IMR-90 (cell line): ENCODE results near the gene RMND1. TPM values are rescaled to one million over a fixed set of nuclear protein-coding genes. Genes with fewer than 3 reads are reported as not detected.

ENCODE experiments used
- ATAC-seq: fragments of 200-7000 bp; cut with Tn5 transposase; 2 replicates; pipeline ENCODE4 v1.9.1; 2020; ENCODE audit warnings: low read depth, mild to moderate bottlenecking, moderate library complexity
- BruUV-seq: library from RNA; stranded (reverse); fragments of 400-500 nt; replicated peaks from 2 replicates; lab custom pipeline; 2021; lab: Mats Ljungman, UMichigan
- CTCF ChIA-PET: fragments of 300-600 bp; formaldehyde crosslinking; extraction: SDS; loops from one replicate; lab custom pipeline; 2021; ENCODE audit warnings: antibody characterized with exemption; lab: Yijun Ruan, JAX
- POLR2A ChIA-PET: fragments of 300-600 bp; sonication (Branson Sonifier 250); formaldehyde crosslinking; loops from one replicate; lab custom pipeline; 2022; ENCODE audit warnings: antibody characterized with exemption; ENCODE audit not compliant: unreplicated experiment; lab: Charles Lee
- DNase-seq: peaks from one replicate; pipeline ENCODE4 v3.0.0; 2013
- H2AFZ ChIP-seq: replicated peaks from 2 replicates; pipeline ENCODE3; 2013; ENCODE audit warnings: low read length, mild to moderate bottlenecking; ENCODE audit not compliant: poor library complexity
- H2AK5ac ChIP-seq: 2 replicates; pipeline ENCODE4 v1.6.1; 2013; ENCODE audit warnings: low read depth, low read length, inconsistent platforms
- H2AK9ac ChIP-seq: replicated peaks from 2 replicates; pipeline ENCODE3; 2013; ENCODE audit warnings: mild to moderate bottlenecking, low read depth, low read length, moderate library complexity; ENCODE audit not compliant: poor library complexity
- H2BK120ac ChIP-seq: 2 replicates; pipeline ENCODE4 v1.6.1; 2013; ENCODE audit warnings: low read depth, low read length, inconsistent platforms
- H2BK15ac ChIP-seq: 3 replicates; pipeline ENCODE4 v1.6.1; 2013; ENCODE audit warnings: low read depth, low read length, inconsistent platforms
- H2BK20ac ChIP-seq: 2 replicates; pipeline ENCODE4 v1.6.1; 2013; ENCODE audit warnings: low read depth, mild to moderate bottlenecking, inconsistent platforms, low read length, moderate library complexity
- H2BK5ac ChIP-seq: 2 replicates; pipeline ENCODE4 v1.6.1; 2013; ENCODE audit warnings: mild to moderate bottlenecking, low read depth, low read length, inconsistent platforms; ENCODE audit not compliant: poor library complexity, severe bottlenecking
- H3K14ac ChIP-seq: replicated peaks from 2 replicates; pipeline ENCODE4 v1.6.1; 2013; ENCODE audit warnings: low read depth, low read length, inconsistent platforms
- H3K18ac ChIP-seq: 2 replicates; pipeline ENCODE4 v1.6.1; 2013; ENCODE audit warnings: low read depth, low read length, control low read depth
- H3K23ac ChIP-seq: 2 replicates; pipeline ENCODE4 v1.6.1; 2013; ENCODE audit warnings: low read depth, low read length, inconsistent platforms
- H3K27ac ChIP-seq: 2 replicates; pipeline ENCODE4 v1.5.1; 2013; ENCODE audit warnings: mild to moderate bottlenecking, control low read depth, low read length; ENCODE audit not compliant: insufficient read depth
- H3K27me3 ChIP-seq: 2 replicates; pipeline ENCODE4 v1.6.1; 2013; ENCODE audit warnings: low read length; ENCODE audit not compliant: control insufficient read depth, insufficient read depth
- H3K36me3 ChIP-seq: 2 replicates; pipeline ENCODE4 v1.6.1; 2013; ENCODE audit warnings: low read length, mixed read lengths; ENCODE audit not compliant: control insufficient read depth, insufficient read depth
- H3K4ac ChIP-seq: 2 replicates; pipeline ENCODE4 v1.6.1; 2013; ENCODE audit warnings: low read depth, low read length, inconsistent platforms
- H3K4me1 ChIP-seq: 2 replicates; pipeline ENCODE4 v1.6.1; 2013; ENCODE audit warnings: low read length, mixed read lengths; ENCODE audit not compliant: control insufficient read depth, insufficient read depth
- H3K4me2 ChIP-seq: 2 replicates; pipeline ENCODE4 v1.6.1; 2013; ENCODE audit warnings: low read depth, mild to moderate bottlenecking, control low read depth, low read length, moderate library complexity
- H3K4me3 ChIP-seq: 2 replicates; pipeline ENCODE4 v1.5.1; 2013; ENCODE audit warnings: low read depth, mild to moderate bottlenecking, control low read depth, low read length, moderate library complexity; ENCODE audit not compliant: insufficient read depth
- H3K56ac ChIP-seq: 2 replicates; pipeline ENCODE4 v1.6.1; 2013; ENCODE audit warnings: low read length, inconsistent platforms; ENCODE audit not compliant: insufficient read depth; ENCODE audit errors: extremely low read depth
- H3K79me1 ChIP-seq, 2 experiments: 2 replicates each; pipeline ENCODE4 v1.6.1; 2013; ENCODE audit warnings: low read length in 2 of 2, inconsistent platforms in 1 of 2, low read depth in 1 of 2
- H3K9ac ChIP-seq: 2 replicates; pipeline ENCODE4 v1.6.1; 2013; ENCODE audit warnings: low read depth, low read length, control low read depth
- H3K9me1 ChIP-seq: 2 replicates; pipeline ENCODE4 v1.6.1; 2013; ENCODE audit warnings: low read length, inconsistent platforms; ENCODE audit not compliant: insufficient read depth
- H3K9me3 ChIP-seq: 2 replicates; pipeline ENCODE4 v1.6.1; 2013; ENCODE audit warnings: low read length; ENCODE audit not compliant: control insufficient read depth, insufficient read depth
- H4K20me1 ChIP-seq: 2 replicates; pipeline ENCODE4 v1.6.1; 2013; ENCODE audit warnings: low read length, inconsistent platforms; ENCODE audit not compliant: insufficient read depth
- H4K5ac ChIP-seq: 2 replicates; pipeline ENCODE4 v1.6.1; 2013; ENCODE audit warnings: mild to moderate bottlenecking, low read depth, low read length, control low read depth
- H4K8ac ChIP-seq, 2 experiments: 2 replicates each; pipeline ENCODE4 v1.6.1; 2013; ENCODE audit warnings: low read depth in 2 of 2, low read length in 2 of 2, control low read depth in 1 of 2, inconsistent platforms in 1 of 2
- H4K91ac ChIP-seq: 2 replicates; pipeline ENCODE4 v1.6.1; 2013; ENCODE audit warnings: low read depth, low read length, inconsistent platforms; ENCODE audit not compliant: insufficient read depth
- MAZ ChIP-seq: IDR thresholded peaks from 2 replicates; pipeline ENCODE4 v1.6.1; 2012; ENCODE audit warnings: low read depth, mild to moderate bottlenecking, low read length, improper control_type of control experiment, moderate library complexity, borderline replicate concordance
- MXI1 ChIP-seq: IDR thresholded peaks from 2 replicates; pipeline ENCODE4 v1.6.1; 2012; ENCODE audit warnings: low read depth, mild to moderate bottlenecking, low read length, moderate library complexity, borderline replicate concordance
- WGBS, 2 experiments: methylation state at CpG; one replicate each; pipeline versions ENCODE4 v1.1.5 to v1.1.7; 2013; ENCODE audit warnings: missing lambda C conversion rate in 2 of 2; ENCODE audit not compliant: insufficient read length in 1 of 2; ENCODE audit errors: extremely low coverage in 2 of 2; 5-methylcytosine and 5-hydroxymethylcytosine counted together
- dilution Hi-C: fragments of 300-500 bp; cut with HindIII; formaldehyde crosslinking; loops from one replicate; pipeline ENCODE4 v1.14.3; 2018; ENCODE audit warnings: low sequenced_read_pairs; ENCODE audit not compliant: unreplicated experiment
- in situ Hi-C: fragments of 300-500 bp; cut with MboI; formaldehyde crosslinking; loops from 3 replicates; pipeline ENCODE4 v1.14.3; 2019; ENCODE audit warnings: low sequenced_read_pairs, inconsistent platforms, mixed read lengths
- intact Hi-C: fragments of 100-400 bp; cut with micrococcal nuclease; formaldehyde crosslinking; loops from 2 replicates; pipeline ENCODE4 v1.10.0; 2022
- polyA plus RNA-seq, 3 experiments: library from polyadenylated mRNA; depleted of rRNA; stranded (reverse); fragments of >200 nt; gene quantifications; 2 replicates each; pipeline ENCODE4 v1.2.3, GENCODE V29; 2012; ENCODE audit warnings: low replicate concordance in 1 of 3
- total RNA-seq: library from RNA; depleted of rRNA; stranded (reverse); fragments of >200 nt; gene quantifications from 2 replicates; pipeline ENCODE4 v1.2.3, GENCODE V29; 2012
- TF ChIP-seq, protein P1 (sequence below): fragments of 150-350 bp; IDR thresholded peaks from 2 replicates; pipeline ENCODE4 v1.6.1; 2016; ENCODE audit warnings: low read depth, mild to moderate bottlenecking, low read length, moderate library complexity, borderline replicate concordance

RMND1 gene
- total and polyA plus RNA-seq, 2 of the 4 experiments (the other 2 are of a cell fraction) = 13.1 to 24.6 TPM

- Histone ChIP-seq H3K56ac (peak overlapping the region; percentile 50), H3K4me2 (peak overlapping the region; percentile 20), H3K23ac (peak overlapping the region; percentile 82; the same call in 1 of the 2 replicates), H4K5ac (peak overlapping the region; percentile 1), H3K27me3 (no peaks in the 10 kb centered on the region), H3K4me3 (no peak overlapping the region), H3K79me1 (peaks cover 26 to 57% of the 10 kb centered on the region in 2 experiments), H2BK120ac (peak overlapping the region; percentile 77), H2AK5ac (0 out of 2 replicates have a peak overlapping the region, but pooled peaks have one; percentile 51), H3K27ac (peak overlapping the region; percentile 70; the same call in 1 of the 2 replicates), H2AK9ac (peak overlapping the region; percentile 58), H2AFZ (peak overlapping the region; percentile 57), H3K4ac (peak overlapping the region; percentile 88), H2BK5ac (peak overlapping the region; percentile 76), H3K9me3 (no peaks in the 10 kb centered on the region), H3K36me3 (no peaks in the 10 kb centered on the region), H3K9ac (no peak overlapping the region; the same call in 1 of the 2 replicates), H4K91ac (peak overlapping the region; percentile 43; the same call in 1 of the 2 replicates), H3K14ac (peak overlapping the region; percentile 89), H4K20me1 (peaks cover 8% of the 10 kb centered on the region), H2BK20ac (peak overlapping the region; percentile 38; the same call in 1 of the 2 replicates), H4K8ac (peak overlapping the region in 1 of 2 experiments; percentile 90), H3K4me1 (peaks cover 7% of the 10 kb centered on the region), H3K9me1 (0 out of 2 replicates have a peak, but pooled peaks cover 9% of the 10 kb centered on the region), H2BK15ac (peak overlapping the region; percentile 38; the same call in 1 of the 3 replicates), H3K18ac (no peak overlapping the region; the same call in 1 of the 2 replicates)
- DNase-seq = peak; percentile 86
- 100% methylated on average over 1 of the region's 11 CpGs; no CpG with 5 or more reads in 1 of the 2 experiments for WGBS, 2 experiments
- dilution Hi-C loops = no loop called here
- intact Hi-C loops = no loop called here
- no TSS peak for BruUV-seq
- POLR2A ChIA-PET = no interaction called here
- no peak for ATAC-seq
- TF ChIP-seq MAZ = no peak
- 0 out of 2 replicates have a peak, but pooled peaks have one; percentile 35 for TF ChIP-seq MXI1
- TF ChIP-seq, protein P1, sequence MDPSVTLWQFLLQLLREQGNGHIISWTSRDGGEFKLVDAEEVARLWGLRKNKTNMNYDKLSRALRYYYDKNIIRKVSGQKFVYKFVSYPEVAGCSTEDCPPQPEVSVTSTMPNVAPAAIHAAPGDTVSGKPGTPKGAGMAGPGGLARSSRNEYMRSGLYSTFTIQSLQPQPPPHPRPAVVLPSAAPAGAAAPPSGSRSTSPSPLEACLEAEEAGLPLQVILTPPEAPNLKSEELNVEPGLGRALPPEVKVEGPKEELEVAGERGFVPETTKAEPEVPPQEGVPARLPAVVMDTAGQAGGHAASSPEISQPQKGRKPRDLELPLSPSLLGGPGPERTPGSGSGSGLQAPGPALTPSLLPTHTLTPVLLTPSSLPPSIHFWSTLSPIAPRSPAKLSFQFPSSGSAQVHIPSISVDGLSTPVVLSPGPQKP = no peak
- in situ Hi-C loops = no loop called here
- CTCF ChIA-PET = no interaction called here
Observed at GRCh38 chr6:151387175-151387970, 64.6 kb downstream of the RMND1 start.
